ENCODE results near the gene EGLN2.
"Not testable (repeated sequence)": the region's sequence is repeated elsewhere in the genome, so short reads cannot be mapped to it uniquely, and the experiment has no call there.

EGLN2 gene

GRCh38 chr19:40800997-40801377, 2.0 kb downstream of the EGLN2 start:
- DNase-seq = no peak

DNA sequence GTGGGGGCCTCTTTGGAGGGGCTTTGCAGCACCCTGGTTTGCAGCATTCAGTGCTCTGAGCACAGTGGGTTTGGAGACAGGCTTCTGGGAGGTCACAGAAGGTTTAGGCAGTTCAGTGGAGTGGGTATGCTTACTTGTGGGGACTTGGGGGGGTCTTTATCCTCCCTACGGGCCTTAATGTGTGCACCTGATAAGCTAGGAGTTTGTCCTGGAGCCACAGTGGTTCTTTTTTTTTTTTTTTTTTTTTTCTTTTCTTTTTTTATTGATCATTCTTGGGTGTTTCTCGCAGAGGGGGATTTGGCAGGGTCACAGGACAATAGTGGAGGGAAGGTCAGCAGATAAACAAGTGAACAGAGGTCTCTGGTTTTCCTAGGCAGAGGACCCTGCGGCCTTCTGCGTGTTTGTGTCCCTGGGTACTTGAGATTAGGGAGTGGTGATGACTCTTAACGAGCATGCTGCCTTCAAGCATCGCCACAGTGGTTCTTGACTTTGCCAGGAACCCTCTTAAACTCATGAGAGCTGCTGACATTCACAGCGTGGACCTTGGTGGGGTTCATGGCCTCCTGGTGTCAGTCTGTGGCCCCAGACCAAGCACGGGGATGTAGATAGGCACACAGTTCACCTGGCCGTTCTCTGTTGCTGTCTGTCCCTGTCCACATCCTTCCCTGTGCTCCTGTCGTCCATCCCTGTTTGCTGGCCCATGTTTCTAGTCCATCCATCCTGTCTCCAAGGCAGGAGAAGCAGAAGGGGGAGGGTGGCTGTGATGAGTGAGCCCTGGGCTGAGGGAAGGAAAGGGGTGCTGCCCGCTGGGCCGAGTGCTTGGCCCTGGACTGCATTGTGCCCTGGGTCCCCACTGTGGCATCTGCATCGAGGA, 2.7 kb downstream of the EGLN2 start:
- DNase-seq = no peak

- no peak for DNase-seq
Measured at GRCh38 chr19:40802300-40803169, 3.5 kb downstream of the EGLN2 start.

- no peak for DNase-seq
Measured at GRCh38 chr19:40803170-40803856, 4.3 kb downstream of the EGLN2 start.

- no peak for DNase-seq
Measured at GRCh38 chr19:40803857-40804782, 5.1 kb downstream of the EGLN2 start.

DNA sequence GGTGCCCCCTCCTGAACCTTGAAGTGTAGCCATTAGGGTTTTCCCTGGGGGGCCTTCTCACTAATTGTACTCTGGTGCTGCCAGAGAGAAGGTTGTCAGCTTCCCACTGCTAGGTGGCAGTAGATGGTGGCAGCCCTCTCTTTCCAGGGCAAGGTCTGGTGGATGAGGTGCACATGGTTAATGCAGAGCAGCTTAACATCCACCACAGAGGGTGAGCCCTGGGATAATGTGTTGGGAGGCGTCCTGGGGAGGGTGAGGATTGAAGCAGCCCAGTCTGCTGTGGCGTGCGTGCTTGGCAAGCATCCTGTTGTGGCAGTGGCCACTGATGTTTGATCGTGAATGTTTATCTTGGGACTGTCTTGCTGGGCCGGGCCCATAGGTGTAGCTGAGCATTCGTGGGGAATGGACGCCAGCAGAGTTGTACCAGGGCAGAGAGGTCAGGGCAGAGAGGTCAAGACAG, 5.8 kb downstream of the EGLN2 start:
- DNase-seq = no peak

DNA sequence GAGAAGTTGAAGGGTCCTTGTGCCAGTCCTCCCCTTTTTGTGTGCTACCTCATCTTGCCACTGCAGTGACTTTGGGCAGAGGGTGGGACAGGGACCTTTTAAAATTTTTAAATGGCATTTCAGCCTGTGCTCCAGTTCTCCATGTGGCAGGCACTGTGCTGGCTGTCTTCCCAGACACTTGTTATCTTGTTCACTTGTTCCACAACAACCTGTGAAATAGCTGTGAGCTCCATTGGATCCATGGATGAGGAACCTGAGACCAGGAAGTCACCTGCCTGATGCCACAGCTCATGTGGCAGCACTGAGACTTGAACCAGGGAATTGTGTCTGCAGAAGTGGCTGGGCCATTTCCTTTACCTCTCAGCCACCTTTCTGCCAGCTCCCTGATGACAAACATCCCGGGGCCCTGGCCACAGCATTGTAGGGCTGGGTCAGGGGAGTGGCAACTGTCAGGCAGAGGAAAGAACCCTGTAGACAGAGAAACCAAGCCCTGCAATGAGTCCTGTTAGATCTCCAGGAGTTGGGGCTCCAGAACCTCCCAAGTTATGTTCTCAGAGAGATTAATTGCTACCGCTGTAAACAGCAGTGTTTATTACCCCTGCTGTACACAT, 6.4 kb downstream of the EGLN2 start:
- no peak for DNase-seq

GRCh38 chr19:40806423-40807146, 7.6 kb downstream of the EGLN2 start:
- DNase-seq = peak; percentile 76

GRCh38 chr19:40807147-40808020, 8.4 kb downstream of the EGLN2 start:
- no peak for DNase-seq

DNA sequence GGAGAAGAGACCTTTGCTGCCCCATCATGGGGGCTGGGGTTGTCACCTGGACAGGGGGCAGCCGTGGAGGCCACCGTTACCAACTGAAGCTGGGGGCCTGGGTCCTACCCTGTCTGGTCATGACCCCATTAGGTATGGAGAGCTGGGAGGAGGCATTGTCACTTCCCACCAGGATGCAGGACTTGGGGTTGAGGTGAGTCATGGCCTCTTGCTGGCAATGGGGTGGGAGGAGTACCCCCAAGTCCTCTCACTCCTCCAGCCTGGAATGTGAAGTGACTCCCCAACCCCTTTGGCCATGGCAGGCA, 9.0 kb downstream of the EGLN2 start:
- no peak for DNase-seq

DNA sequence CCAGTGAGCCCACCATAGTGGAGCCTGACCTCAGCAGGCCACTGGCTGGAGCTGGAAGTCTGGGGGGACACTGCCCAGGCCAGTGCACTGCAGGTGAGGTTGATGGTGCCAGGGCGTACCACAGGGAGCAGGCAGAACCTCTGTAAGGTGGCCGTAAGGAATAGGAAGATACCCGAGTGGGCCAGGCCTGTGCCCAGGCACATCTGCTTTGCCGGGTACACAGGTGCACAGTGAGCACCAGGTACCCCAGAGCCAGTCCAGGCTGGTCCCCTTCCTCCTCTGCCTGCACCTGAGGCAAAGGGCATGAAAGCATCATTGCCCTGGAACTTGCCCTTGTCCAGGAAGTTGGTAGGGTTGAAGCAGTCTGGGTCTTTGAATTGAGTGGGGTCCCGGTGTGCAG, 9.5 kb downstream of the EGLN2 start:
- DNase-seq = no peak

- no peak for DNase-seq
Measured at GRCh38 chr19:40809358-40810086, 10.5 kb downstream of the EGLN2 start.

GRCh38 chr19:40810160-40810559, 11.2 kb downstream of the EGLN2 start:
- DNase-seq = no peak

- DNase-seq = peak; percentile 94
Measured at GRCh38 chr19:40810649-40811408, 11.8 kb downstream of the EGLN2 start.

DNA sequence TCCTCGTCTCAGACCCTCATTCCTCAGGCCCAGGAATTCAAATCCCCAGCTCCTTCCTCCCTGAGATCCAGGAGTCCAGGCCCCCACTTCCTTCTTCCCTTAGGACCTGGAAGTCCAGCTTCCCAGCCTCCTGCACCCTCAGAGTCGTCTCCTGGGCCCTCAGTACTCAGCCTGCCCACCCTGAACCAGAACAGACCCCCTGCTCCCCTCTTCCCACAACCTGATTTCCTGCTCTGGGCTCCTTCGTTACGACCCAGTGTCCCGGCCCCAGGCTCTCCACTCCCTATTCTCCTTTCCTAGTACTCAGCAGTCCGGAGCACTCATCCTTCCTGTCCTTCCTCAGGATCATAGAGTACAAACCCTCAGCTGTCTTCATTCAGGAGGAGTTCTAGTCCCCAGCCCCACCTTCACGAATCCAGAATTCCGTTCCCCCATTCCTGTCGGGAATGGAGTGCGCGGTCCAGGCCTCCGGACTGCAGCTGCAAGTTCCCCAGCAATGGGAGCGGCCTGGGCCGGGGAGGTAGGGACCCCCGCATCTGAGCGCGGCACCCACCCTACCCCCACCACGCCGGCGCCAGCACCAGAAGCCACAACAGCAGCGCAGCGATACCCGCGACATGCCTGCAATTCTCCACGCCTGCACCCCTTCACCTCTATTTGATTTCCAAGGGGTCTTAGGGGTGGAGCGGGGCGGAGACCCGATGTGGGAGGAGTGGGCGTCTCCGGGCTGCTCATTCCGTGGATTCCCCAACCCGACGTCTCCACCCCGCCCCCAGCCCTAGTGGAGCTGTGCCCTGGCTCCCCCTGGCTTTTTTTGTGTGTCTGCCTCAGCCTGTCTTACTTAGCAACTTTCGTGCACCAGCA, 12.7 kb downstream of the EGLN2 start:
- peak; percentile 63 for DNase-seq

- DNase-seq = not testable (repeated sequence)
Measured at GRCh38 chr19:40812571-40812970, 13.6 kb downstream of the EGLN2 start.

- DNase-seq = no peak
Measured at GRCh38 chr19:40813182-40813581, 14.2 kb downstream of the EGLN2 start.

Data from right kidney (tissue), 1 donor.